HEK293 (cell line): Measurements from ENCODE around the gene INPP1.
A peak's percentile ranks its signal among the peaks of the same experiment; 100 is the strongest.

Experiments
- CTCF ChIA-PET: fragments of 350-600 bp; formaldehyde crosslinking; extraction: SDS; loops from one replicate; lab custom pipeline; 2021; ENCODE audit warnings: antibody characterized with exemption; lab: Yijun Ruan, JAX
- POLR2A ChIA-PET: fragments of 300-600 bp; formaldehyde crosslinking; extraction: SDS; loops from one replicate; lab custom pipeline; 2020; ENCODE audit warnings: antibody characterized with exemption, inconsistent platforms; lab: Yijun Ruan, JAX
- H3K27ac ChIP-seq: fragments of 200-500 bp; sonication (Bioruptor generic); 2 replicates; pipeline ENCODE4 v1.5.1; 2014; ENCODE audit warnings: low read depth, low read length, control low read depth, inconsistent platforms; ENCODE audit errors: extremely low read depth
- H3K36me3 ChIP-seq, 2 experiments: fragments of 200-500 bp in 1 of 2; sonication (Bioruptor generic) in 1 of 2; 1 replicate in 1 of 2; 2 replicates in 1 of 2; pipeline ENCODE4 v1.5.1; 2014 to 2017; ENCODE audit warnings: inconsistent platforms in 2 of 2, low read length in 2 of 2; ENCODE audit not compliant: control insufficient read depth in 2 of 2, insufficient read depth in 1 of 2
- H3K4me1 ChIP-seq: fragments of 200-500 bp; sonication (Bioruptor generic); 2 replicates; pipeline ENCODE4 v1.5.1; 2014; ENCODE audit warnings: mild to moderate bottlenecking, low read length, inconsistent platforms; ENCODE audit not compliant: control insufficient read depth, insufficient read depth
- H3K4me3 ChIP-seq: 2 replicates; pipeline ENCODE4 v1.5.1; 2011; ENCODE audit warnings: low read depth, mild to moderate bottlenecking, control low read depth, low read length, moderate library complexity
- H3K9me3 ChIP-seq: fragments of 200-500 bp; sonication (Bioruptor generic); 2 replicates; pipeline ENCODE4 v1.5.1; 2014; ENCODE audit warnings: low read depth, low read length, inconsistent platforms; ENCODE audit not compliant: control insufficient read depth, insufficient read depth
- IKZF3 ChIP-seq: fragments of 450-650 bp; IDR thresholded peaks from 2 replicates; pipeline ENCODE4 v1.5.0; 2018; ENCODE audit warnings: missing biosample characterization, mild to moderate bottlenecking, missing genetic modification characterization, moderate library complexity
- OVOL3 ChIP-seq: fragments of 450-650 bp; formaldehyde crosslinking; IDR thresholded peaks from 2 replicates; pipeline ENCODE4 v1.5.1; 2016; ENCODE audit warnings: missing biosample characterization, missing genetic modification characterization
- SCRT2 ChIP-seq: fragments of 450-650 bp; formaldehyde crosslinking; IDR thresholded peaks from 2 replicates; pipeline ENCODE4 v1.5.1; 2016; ENCODE audit warnings: missing biosample characterization, missing genetic modification characterization
- ZFP3 ChIP-seq: fragments of 450-650 bp; formaldehyde crosslinking; IDR thresholded peaks from 2 replicates; pipeline ENCODE4 v1.5.1; 2016; ENCODE audit warnings: low read depth, missing biosample characterization, missing genetic modification characterization
- ZFP69B ChIP-seq: fragments of 450-650 bp; formaldehyde crosslinking; IDR thresholded peaks from 2 replicates; pipeline ENCODE4 v1.5.1; 2016; ENCODE audit warnings: missing biosample characterization, missing genetic modification characterization
- ZNF121 ChIP-seq: fragments of 450-650 bp; formaldehyde crosslinking; IDR thresholded peaks from 2 replicates; pipeline ENCODE4 v1.5.1; 2016; ENCODE audit warnings: missing biosample characterization, missing genetic modification characterization
- ZNF140 ChIP-seq: fragments of 450-650 bp; formaldehyde crosslinking; IDR thresholded peaks from 2 replicates; pipeline ENCODE4 v1.5.1; 2016; ENCODE audit warnings: missing biosample characterization, missing genetic modification characterization
- ZNF2 ChIP-seq: fragments of 450-650 bp; formaldehyde crosslinking; IDR thresholded peaks from 2 replicates; pipeline ENCODE4 v1.5.1; 2016; ENCODE audit warnings: missing biosample characterization, missing genetic modification characterization
- ZNF23 ChIP-seq: fragments of 450-650 bp; formaldehyde crosslinking; IDR thresholded peaks from 2 replicates; pipeline ENCODE4 v1.5.1; 2016; ENCODE audit warnings: missing biosample characterization, missing genetic modification characterization, borderline replicate concordance
- ZNF248 ChIP-seq: fragments of 450-650 bp; formaldehyde crosslinking; IDR thresholded peaks from 2 replicates; pipeline ENCODE4 v1.5.1; 2017; ENCODE audit warnings: missing biosample characterization, missing genetic modification characterization
- ZNF324 ChIP-seq: fragments of 450-650 bp; formaldehyde crosslinking; IDR thresholded peaks from 2 replicates; pipeline ENCODE4 v1.5.1; 2016; ENCODE audit warnings: missing biosample characterization, missing genetic modification characterization
- ZNF391 ChIP-seq: fragments of 450-650 bp; formaldehyde crosslinking; IDR thresholded peaks from 2 replicates; pipeline ENCODE4 v1.5.1; 2016; ENCODE audit warnings: low read depth, missing biosample characterization, missing genetic modification characterization, borderline replicate concordance
- ZNF426 ChIP-seq: fragments of 450-650 bp; formaldehyde crosslinking; IDR thresholded peaks from 2 replicates; pipeline ENCODE4 v1.5.1; 2017; ENCODE audit warnings: missing biosample characterization, missing genetic modification characterization, mild to moderate bottlenecking, inconsistent platforms, moderate library complexity
- ZNF449 ChIP-seq: fragments of 450-650 bp; formaldehyde crosslinking; IDR thresholded peaks from 2 replicates; pipeline ENCODE4 v1.5.1; 2017; ENCODE audit warnings: missing biosample characterization, mild to moderate bottlenecking, missing genetic modification characterization, moderate library complexity
- ZNF521 ChIP-seq: fragments of 450-650 bp; formaldehyde crosslinking; IDR thresholded peaks from 2 replicates; pipeline ENCODE4 v1.5.1; 2017; ENCODE audit warnings: missing biosample characterization, mild to moderate bottlenecking, missing genetic modification characterization
- ZNF548 ChIP-seq: fragments of 450-650 bp; formaldehyde crosslinking; IDR thresholded peaks from 2 replicates; pipeline ENCODE4 v1.5.1; 2016; ENCODE audit warnings: missing biosample characterization, missing genetic modification characterization
- ZNF580 ChIP-seq: fragments of 450-650 bp; formaldehyde crosslinking; IDR thresholded peaks from 2 replicates; pipeline ENCODE4 v1.5.1; 2016; ENCODE audit warnings: missing biosample characterization, missing genetic modification characterization
- ZNF621 ChIP-seq: fragments of 450-650 bp; formaldehyde crosslinking; IDR thresholded peaks from 2 replicates; pipeline ENCODE4 v1.5.1; 2017; ENCODE audit warnings: missing biosample characterization, missing genetic modification characterization
- ZNF629 ChIP-seq: fragments of 450-650 bp; formaldehyde crosslinking; IDR thresholded peaks from 2 replicates; pipeline ENCODE4 v1.5.1; 2017; ENCODE audit warnings: missing biosample characterization, missing genetic modification characterization
- ZNF660 ChIP-seq: fragments of 450-650 bp; IDR thresholded peaks from 2 replicates; pipeline ENCODE4 v1.5.1; 2018; ENCODE audit warnings: missing biosample characterization, mild to moderate bottlenecking, missing genetic modification characterization
- ZNF777 ChIP-seq: fragments of 450-650 bp; formaldehyde crosslinking; IDR thresholded peaks from 2 replicates; pipeline ENCODE4 v1.5.1; 2017; ENCODE audit warnings: missing biosample characterization, missing genetic modification characterization, borderline replicate concordance
- ZSCAN18 ChIP-seq: fragments of 450-650 bp; formaldehyde crosslinking; IDR thresholded peaks from 2 replicates; pipeline ENCODE4 v1.5.1; 2016; ENCODE audit warnings: missing biosample characterization, missing genetic modification characterization

The INPP1 gene

GRCh38 chr2:190412966-190413365 lies 69.6 kb downstream of the INPP1 start:
- H3K27ac ChIP-seq = no peak overlapping the region
- CTCF ChIA-PET = interaction anchor here (1.7 kb wide), 1 partner anchor 47 kb away, joined by 5 read pairs; no protein-coding TSS in a partner anchor
- TF ChIP-seq ZNF121 (no peak), SCRT2 (peak; percentile 35; the same call in 1 of the 2 replicates), ZNF140 (tag by site-specific recombination) (no peak), ZNF621 (no peak), ZNF23 (tag by site-specific recombination) (no peak)
- TF ChIP-seq, all 188 proteins: peak for 1
- POLR2A ChIA-PET = no interaction called here
- Histone ChIP-seq H3K4me1 (peaks cover 12% of the 10 kb centered on the region), H3K36me3 (no peaks in the 10 kb centered on the region), H3K9me3 (no peaks in the 10 kb centered on the region), H3K4me3 (no peak overlapping the region)

GRCh38 chr2:190413421-190413820 lies 70.0 kb downstream of the INPP1 start:
- TF ChIP-seq ZSCAN18 = no peak
- TF ChIP-seq ZNF548 (tag by site-specific recombination) = no peak
- TF ChIP-seq OVOL3 = no peak
- TF ChIP-seq ZNF391 (tag by site-specific recombination) = no peak
- no peak for TF ChIP-seq ZFP3 (tag by site-specific recombination)
- TF ChIP-seq ZNF580 (tag by site-specific recombination) = no peak
- TF ChIP-seq ZNF777 (tag by site-specific recombination) = no peak
- TF ChIP-seq ZNF324 (tag by site-specific recombination) = no peak
- TF ChIP-seq ZNF248 (tag by site-specific recombination) = no peak
- TF ChIP-seq ZNF23 (tag by site-specific recombination) = no peak
- TF ChIP-seq ZNF521 (tag by site-specific recombination) = no peak
- TF ChIP-seq ZNF2 (tag by site-specific recombination) = no peak
- TF ChIP-seq ZFP69B (tag by site-specific recombination) = no peak
- no peak for TF ChIP-seq ZNF449 (tag by site-specific recombination)
- no peak for TF ChIP-seq ZNF660
- Histone ChIP-seq H3K4me1 (peaks cover 12% of the 10 kb centered on the region), H3K9me3 (no peaks in the 10 kb centered on the region), H3K4me3 (no peak overlapping the region), H3K27ac (no peak overlapping the region), H3K36me3 (no peaks in the 10 kb centered on the region)
- ChIA-PET CTCF (interaction anchor here (1.7 kb wide), 1 partner anchor 47 kb away, joined by 5 read pairs; no protein-coding TSS in a partner anchor), POLR2A (no interaction called here)

- Histone ChIP-seq H3K4me1 (peaks cover 5% of the 10 kb centered on the region), H3K9me3 (no peaks in the 10 kb centered on the region), H3K27ac (no peak overlapping the region), H3K36me3 (no peaks in the 10 kb centered on the region), H3K4me3 (no peak overlapping the region)
- CTCF ChIA-PET = no interaction called here
- no peak for TF ChIP-seq IKZF3
- TF ChIP-seq ZNF629 = no peak
- TF ChIP-seq ZNF426 (tag by site-specific recombination) = no peak
- POLR2A ChIA-PET = no interaction called here
These were observed 71.9 kb downstream of the INPP1 start for GRCh38 chr2:190415251-190415650.
